Measurements from ENCODE around the gene FOXP1.

GRCh38 chr3:71090207-71090606 lies 493.3 kb downstream of the FOXP1 start:
- no peak for TF ChIP-seq CTCF (IDR thresholded peaks at IDR 0.05)
- TF ChIP-seq POLR2AphosphoS5 (IDR thresholded peaks at IDR 0.05): no peak
